GM19035 (cell line): ENCODE results near the gene FBXO45.
"Not testable (repeated sequence)": the region's sequence is repeated elsewhere in the genome, so short reads cannot be mapped to it uniquely, and the experiment has no call there.

ENCODE experiments used
- ATAC-seq: cut with Tn5 transposase; IDR thresholded peaks from one replicate; pipeline ENCODE4 v1.9.1; 2021; ENCODE audit not compliant: unreplicated experiment

The FBXO45 gene, protein sequence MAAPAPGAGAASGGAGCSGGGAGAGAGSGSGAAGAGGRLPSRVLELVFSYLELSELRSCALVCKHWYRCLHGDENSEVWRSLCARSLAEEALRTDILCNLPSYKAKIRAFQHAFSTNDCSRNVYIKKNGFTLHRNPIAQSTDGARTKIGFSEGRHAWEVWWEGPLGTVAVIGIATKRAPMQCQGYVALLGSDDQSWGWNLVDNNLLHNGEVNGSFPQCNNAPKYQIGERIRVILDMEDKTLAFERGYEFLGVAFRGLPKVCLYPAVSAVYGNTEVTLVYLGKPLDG

DNA sequence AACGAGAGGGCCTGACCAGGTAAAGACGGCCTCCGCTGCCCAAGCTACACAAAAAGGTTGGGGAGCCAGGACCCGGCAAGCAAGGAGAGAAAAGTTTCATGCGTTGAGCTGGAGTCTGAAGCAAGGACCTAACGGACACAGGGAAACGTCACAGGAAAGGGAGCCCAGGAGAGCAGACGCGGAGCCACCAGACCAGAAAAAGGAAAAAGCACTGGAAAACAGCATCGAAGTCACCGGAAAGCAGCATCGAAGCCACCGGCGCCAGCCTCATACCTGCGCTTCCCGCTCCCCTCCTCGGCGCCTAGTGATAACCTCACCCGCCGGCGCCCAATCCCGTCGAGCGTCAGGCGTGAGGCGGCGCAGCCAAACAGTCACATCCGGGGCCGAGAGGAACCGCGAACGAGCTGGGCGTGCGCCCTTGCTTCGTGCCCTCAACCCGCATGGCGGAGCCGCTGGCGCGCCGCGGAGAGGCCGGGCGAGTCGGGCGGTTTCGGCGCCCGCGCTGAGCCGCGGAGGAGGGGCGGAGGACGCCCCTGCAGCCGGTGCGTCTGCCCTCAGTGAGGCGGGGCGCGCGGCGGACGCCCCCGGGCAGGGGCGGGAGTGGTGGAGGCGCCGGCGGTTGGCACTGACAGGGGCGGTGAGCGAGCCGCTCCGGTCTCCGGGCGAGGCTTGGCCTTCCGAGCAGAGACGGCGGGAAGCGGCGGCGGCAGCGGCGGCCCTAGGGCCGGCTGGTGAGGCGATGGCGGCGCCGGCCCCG is at the start of gene FBXO45, which contains the start of gene WDR53:
Gene FBXO45 (plus strand): TSS at position 415 of the 757 bp plus-strand sequence. CDS start 325 bp downstream, at position 740.
Gene WDR53 (minus strand): TSS at position 309 of the 757 bp plus-strand sequence. CDS start 7,079 bp downstream, outside the sequence.
- peak; percentile 96 for ATAC-seq

DNA sequence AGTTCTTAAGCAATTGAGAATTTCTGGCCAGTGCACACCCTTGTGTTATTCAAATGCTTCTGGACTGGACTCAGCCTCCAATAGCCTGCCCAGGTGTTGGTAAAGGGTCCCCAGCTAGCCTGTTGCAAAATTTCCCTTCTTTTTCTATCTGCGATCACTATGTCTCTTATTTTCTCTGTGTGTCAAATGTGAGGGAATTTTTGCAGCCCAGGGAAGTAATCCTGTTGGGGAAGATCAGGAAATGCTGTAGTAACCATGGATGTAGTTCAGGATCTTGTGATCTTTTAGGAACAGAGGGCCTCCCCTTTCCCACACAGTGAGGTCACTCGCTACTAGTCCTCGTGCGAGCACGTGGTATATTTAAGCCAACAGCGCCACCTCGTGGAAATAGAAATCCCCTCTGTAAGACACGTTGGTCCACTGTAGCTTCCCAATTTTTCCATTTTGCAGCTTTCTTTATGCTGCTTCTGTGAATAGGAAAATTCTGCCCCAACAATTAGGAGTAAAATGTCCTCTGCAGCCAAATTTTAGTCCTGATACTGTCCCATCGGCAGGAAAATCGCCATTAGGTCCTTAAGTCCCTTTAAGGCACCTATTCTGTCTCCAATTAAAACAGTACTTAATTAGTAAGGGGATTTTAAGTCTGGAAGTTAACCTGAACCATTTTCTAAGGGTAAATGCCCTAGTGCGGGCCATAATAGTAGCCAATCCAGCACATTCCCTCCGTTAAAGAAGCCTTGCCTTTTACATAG is 49.3 kb upstream of the FBXO45 start:
- ATAC-seq: no peak

DNA sequence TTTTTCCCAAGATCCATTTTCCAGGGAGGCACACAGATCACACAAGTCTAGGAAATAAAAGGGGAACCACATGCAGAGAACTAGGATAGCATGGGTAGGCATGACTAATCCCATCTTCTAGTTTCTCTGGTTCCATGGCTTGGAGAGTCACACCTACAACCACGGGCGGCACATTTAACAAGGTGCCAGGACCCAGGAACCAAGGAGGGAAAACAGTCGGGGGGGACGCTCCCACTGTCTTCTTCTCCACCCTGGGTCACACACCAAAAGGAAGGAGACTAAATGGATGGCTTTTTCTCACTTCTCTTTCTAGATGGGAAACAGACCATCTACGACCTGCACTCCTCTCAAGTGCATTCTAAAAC is 48.8 kb upstream of the FBXO45 start:
- ATAC-seq: no peak

DNA sequence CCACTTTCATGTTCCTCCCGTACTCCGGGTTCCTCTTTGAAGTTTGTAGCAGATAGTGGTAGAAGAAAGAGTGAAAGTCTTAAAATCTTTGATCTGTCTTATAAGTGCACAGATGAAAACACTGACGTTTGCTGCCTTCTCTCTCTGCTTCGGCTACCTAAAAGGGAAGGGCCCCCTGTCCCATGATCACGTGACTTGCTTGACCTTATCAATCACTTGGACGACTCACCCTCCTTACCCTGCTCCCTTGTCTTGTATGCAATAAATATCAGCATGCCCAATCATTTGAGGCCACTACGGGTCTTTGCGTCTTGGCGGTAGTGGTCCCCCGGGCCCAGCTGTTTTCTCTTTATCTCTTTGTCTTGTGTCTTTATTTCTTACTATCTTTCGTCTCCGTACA is 47.2 kb upstream of the FBXO45 start:
- not testable (repeated sequence) for ATAC-seq

DNA sequence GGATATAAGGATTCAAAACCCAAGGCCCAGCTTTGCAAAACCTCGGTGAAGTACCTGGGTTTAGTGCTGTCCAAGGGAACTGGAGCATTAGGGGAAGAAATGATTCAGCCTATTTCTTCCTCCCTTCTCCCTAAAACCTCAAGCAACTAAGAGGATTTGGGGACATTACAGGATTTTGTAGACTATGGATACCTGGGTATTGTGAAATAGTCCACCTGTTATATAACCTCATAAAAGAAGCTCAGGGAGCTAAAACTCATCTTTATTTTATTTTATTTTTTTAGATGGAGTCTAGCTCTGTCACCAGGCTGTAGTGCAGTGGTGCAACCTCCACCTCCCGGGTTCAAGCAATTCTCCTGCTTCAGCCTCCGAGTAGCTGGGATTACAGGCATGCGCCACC is 44.6 kb upstream of the FBXO45 start:
- no peak for ATAC-seq

DNA sequence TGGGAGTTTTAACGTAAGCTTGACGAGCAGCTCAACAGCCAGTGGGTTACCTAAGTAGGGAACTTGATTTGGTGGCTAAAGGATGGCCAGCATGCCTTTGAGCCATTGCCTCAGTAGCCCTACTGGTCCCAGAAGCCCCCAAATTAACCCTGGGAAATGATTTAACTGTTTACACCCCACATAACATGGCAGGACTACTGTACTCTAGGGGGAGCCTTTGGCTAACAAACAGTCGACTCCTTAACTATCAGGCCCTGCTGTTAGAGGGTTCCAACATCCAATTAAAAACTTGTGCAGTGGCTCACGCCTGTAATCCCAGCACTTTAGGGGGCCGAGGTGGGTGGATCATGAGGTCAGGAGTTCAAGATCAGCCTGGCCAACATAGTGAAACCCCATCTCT is 43.9 kb upstream of the FBXO45 start:
- no peak for ATAC-seq

DNA sequence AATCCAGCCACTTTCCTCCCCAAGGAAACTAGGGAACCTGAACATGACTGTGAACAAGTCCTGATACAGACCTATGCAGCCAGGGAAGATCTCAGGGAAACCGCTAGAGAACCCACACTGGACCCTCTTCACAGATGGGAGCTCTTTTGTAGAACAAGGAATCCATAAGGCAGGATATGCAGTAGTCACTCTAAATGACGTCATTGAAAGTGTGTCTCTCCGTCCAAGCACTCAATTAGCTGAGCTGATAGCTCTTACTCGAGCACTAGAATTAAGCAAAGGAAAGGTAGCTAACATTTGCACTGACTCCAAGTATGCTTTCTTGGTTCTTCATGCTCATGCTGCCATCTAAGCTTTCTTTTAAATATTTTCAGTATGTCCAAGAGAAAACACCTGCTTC is 43.3 kb upstream of the FBXO45 start:
- ATAC-seq: no peak

DNA sequence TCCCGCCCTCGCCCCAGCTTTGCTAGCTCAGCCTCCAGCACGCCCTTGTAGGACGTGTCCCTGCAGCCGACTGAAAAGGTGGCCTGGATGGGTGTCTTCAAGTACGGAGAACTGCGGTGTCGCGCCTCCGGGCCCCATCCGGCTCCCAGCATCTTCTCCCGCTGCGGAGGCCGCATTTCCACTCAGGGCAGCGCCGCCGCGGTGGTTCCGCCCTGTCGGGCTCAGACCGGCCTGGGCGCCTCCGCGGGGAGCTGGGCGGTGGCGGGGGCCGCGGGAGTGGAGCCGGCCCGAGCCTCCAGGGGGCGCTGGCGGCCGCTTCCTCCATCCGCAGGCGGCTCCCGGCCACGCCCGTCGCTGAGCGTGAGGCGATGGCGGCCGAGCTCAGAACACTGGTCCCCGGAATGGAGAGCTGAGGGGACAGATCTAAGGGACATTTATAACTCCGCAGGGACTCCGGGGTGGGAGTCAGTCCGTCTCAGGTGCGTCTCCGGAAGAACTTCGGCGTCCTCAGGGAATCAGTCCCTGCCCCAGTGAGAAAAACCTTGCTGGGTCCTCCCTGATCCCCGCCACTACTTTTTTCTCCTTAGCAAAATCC is 39.7 kb upstream of the FBXO45 start:
- ATAC-seq: peak; percentile 78

DNA sequence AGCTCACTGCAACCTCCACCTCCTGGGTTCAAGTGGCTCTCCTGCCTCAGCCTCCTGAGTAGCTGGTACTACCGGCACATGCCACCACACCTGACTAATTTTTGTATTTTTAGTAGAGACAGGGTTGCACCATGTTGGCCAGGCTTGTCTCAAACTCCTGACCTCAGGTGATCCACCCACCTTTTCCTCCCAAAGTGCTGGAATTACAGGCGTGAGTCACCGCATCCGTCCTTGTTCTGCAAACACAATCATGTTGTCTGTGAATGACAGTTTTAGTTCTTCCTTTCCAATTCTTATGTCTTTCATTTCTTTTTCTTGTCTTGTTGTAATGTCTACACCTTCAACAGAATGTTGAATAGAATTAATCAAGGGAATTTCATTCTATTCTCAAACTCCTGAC is 37.0 kb upstream of the FBXO45 start:
- no peak for ATAC-seq

DNA sequence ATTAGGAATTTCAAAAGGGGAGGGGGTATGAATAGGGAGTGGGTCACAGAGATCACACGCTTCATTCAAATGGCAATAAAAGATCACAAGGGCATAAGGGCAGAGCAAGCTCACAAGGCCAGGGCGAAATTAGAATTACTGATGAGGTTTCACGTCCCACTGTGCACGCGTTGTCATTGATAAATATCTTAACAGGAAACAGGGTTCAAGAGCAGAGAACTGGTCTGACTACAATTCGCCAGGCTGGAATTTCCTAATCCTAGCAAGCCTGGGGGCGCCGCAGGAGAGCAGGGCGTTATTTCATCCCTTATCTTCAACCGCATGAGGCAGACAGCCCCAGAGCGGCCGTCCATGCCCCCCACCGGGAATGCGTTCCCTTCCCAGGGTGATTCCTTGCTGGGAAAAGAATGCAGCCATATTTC is 35.2 kb upstream of the FBXO45 start:
- ATAC-seq: no peak

DNA sequence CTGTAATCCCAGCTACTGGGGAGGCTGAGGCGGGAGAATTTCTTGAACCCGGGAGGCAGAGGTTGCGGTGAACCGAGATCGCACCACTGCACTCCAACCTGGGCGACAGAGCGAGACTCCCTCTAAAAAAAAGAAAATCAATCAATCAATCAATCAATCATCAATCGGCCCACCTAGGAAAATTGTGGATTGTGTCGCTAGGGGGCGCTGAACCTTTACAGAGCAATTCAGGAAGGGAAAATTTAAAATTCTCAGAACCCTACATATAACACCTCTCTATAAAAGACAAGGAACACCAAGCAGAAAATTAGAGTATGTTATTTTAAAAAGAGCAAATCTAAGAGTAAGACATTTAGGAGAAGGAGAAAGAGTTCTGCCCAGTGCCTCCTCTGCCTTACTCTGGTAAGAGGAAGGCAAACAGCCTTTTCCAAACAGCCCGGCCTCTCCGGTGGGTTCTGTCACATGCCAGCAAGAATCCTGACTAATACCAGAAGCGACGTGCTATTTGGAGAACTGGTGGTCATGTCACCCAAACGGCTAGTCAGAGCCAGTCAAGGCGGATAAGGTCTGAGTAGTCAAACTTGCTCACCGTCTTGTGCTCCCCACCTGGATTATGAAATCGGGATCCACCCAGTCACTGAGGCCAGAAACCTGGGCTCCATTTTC is 31.0 kb upstream of the FBXO45 start:
- ATAC-seq: no peak

DNA sequence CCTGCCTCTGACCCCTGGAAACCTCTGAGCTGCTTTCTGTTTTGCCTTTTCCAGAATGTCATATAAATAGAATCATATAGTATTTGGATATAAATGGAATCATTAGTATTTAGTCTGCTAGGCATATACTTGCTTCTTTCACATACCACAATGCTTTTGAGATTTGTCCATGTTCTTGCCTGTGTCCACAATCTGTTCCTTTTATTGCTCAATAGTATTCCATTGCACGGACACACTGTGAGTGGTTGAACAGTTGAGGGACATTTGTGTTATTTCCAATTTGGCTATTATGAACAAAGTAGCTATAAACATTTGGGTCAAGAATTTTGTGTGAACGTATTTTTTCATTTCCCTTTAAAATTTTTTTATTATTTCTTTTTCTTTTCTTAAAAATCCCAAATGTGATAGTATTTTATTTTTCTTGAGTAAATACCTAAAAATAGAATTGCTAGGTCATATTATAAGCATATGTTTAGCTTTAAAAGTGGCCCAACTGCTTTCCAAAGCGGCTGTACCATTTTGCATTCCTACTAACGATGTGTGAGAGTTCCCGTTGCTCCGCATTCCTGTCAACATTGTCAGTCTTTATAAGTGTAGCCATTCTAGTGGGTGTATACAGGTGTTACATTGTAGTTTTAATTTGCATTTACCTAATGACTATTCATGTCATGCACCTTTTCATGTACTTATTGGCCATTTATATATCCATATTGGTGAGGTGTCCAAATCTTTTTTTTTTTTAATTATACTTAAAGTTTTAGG is 26.6 kb upstream of the FBXO45 start:
- ATAC-seq: no peak

DNA sequence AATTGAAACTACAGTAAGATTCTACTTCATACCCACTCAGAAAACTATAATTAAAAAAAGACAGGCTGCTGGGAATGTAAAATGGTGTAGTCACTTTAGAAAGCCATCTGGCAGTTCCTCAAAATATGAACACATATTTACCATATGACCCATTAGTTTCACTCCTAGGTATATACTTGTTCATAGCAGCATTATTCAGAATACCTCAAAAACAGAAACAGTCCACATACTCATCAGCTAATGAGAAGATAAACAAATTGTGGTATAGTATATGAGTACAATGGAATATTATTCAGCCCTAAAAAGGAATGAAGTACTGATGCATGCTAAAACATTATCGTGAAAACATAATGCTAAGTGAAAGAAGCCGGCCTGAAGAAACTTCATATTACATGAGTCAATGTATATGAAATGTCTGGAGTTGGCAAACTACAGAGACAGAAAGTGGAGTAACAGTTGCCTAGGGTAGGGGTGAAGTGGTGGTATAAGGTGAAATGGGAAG is 23.9 kb upstream of the FBXO45 start:
- ATAC-seq: no peak

DNA sequence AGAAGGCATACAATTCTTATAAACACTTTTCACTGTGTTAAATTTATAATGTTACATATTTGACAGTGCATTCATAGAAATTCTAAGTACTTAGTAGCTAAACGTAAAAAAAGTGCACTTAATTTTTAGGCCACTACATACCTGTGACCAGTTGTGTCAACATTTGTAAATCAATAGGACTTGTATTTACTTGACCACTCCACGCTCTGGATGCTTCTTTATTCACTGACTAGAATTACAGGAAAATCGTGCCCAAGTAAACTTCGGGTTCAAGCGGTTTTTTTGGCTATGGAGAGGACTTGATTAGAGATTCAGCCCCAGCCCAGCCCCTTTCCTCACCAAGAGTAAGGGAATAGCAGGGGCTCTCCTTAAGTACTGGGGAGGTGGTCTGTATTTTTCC is 21.9 kb upstream of the FBXO45 start:
- no peak for ATAC-seq

DNA sequence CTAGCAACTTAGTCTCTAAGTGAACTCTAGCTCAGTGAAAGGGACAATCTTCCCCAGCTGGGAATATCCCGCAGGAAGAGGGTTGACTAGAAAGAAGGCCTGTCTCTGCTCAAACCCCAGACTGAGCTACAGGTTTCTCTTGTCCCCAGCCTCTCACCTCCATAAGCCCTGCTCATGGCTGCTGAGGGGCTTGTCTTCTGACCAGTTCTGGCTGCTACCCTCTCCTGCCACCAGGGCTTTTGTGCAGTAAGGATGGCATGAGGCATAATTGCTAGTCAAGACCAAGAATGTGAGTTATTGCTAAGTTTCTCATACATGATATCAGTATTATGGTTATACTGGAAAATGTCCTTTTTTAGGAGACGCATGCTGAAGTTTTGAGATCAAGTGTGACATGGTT is 21.4 kb upstream of the FBXO45 start:
- no peak for ATAC-seq

DNA sequence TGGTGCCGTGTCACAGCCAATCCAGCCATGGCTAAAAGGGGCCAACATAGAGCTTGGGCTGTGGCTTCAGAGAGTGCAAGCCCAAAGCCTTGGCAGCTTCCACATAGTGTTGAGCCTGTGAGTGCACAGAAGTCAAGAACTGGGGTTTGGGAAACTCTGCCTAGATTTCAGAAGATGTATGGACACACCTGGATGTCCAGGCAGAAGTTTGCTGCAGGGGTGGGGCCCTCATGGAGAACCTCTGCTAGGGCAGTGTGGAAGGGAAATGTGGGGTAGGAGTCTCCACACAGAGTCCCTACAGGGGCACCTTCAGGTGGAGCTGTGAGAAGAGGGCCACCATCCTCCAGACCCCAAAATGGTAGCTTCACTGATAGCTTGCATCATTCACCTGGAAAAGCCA is 19.1 kb upstream of the FBXO45 start:
- not testable (repeated sequence) for ATAC-seq

DNA sequence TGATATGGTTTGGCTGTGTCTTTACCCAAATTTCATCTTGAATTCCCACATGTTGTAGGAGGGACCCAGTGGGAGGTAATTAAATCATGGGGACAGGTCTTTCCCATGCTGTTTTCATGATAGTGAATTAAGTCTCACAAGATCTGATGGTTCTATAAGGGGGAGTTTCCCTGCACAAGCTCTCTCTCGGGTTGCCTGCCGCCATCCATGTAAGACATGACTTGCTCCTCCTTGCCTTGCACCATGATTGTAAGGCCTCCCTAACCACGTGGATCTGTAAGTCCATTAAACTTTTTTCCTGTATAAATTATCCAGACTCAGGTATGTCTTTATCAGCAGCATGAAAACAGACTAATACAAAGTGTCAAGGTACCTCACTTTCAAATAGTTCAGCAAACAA is 18.3 kb upstream of the FBXO45 start:
- ATAC-seq: not testable (repeated sequence)

DNA sequence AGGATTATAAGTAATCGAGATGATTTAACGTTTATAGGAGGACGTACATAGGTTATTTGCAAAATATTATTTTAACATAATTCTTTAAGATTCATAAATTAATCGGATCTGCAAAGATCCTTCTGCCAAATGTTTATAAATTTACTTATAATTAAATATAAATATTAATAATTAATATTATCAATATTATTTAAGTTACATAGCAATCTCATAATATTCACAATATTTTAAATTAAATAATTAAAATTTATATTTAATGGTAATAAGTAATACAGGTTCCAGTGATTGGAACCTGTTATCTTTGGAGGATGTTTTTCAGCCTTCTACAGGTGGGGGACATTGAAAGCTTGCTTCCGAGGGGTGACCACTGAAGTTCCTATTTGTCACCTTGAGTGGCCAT is 16.2 kb upstream of the FBXO45 start:
- ATAC-seq: no peak

DNA sequence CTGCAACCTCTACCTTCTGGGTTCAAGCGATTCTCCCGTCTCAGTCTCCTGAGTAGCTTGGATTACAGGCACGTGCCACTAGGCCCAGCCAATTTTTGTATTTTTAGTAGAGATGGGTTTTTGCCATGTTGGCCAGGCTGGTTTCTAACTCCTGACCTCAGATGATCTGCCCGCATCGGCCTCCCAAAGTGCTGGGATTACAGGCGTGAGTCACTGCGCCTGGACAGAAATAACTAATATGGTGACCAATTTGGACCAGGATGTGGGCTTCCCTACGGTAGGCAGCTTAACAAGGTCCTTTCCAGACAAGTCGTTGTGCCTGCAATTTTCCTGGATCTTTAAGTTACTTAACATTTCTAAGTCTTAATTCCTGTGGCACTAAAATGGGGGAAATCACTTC is 14.9 kb upstream of the FBXO45 start:
- no peak for ATAC-seq

DNA sequence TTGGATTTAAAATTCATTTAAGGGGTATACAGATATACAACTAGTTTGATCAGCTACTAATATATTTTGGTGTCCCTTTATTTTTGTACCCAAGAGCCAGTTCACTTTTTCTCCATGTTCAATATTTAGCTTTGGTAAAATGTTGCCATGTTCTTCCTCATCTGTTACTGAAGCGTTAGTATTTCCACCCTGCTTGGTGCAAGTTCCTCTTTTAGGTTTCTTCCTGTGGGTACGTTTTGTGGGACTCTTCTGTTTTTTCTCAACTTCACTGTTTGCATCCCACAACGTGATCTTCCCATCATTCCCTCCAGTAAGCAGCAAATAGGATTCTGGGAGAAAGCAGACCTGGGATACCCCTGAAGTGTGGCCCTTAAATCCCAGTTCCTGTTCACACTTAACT is 14.3 kb upstream of the FBXO45 start:
- no peak for ATAC-seq
